HG03196 (cell line): ENCODE data around the gene TGM2.

Source experiments
- ATAC-seq: cut with Tn5 transposase; IDR thresholded peaks from one replicate; pipeline ENCODE4 v1.9.1; 2021; ENCODE audit not compliant: unreplicated experiment

TGM2 gene

DNA sequence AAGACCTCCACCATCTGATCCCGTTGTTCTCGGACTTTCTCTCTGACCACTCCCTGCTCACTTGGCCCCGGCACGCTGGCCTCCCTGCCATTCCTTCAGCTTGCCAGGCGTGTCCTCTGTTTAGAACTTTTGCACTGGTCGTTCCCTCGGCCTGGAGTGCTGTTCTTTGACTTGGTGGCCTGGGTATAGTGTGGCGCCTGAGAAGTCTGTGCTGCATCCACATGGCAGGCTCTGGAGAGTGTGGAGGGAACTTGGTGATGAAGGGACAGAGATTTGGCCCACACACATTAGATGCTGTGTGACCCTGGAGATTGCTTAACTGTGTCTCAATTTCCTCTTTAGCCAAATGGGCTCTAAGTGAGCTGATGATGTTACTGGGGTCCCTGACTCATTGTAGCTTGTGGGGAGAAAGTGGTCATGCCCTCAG lies 13.0 kb upstream of the TGM2 start:
- no peak for ATAC-seq

DNA sequence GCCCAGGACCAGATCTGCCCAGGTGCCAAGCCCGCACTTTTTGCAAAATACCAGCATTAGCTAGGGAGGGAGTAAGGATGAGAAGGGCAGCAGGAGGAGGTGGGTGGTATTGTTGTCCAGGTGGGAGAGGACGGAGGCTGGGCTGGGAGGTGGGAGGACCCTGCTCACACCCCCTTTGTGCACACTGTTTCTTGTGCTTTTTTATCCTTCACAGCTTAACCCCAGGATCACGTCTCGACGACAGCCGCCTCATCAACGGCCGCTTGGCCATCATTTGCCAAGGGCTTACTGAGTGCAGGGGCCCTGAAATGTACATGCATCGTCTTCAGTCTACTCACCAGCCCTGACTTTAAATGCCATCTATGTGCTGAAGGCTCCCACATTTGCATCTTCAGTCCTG lies 12.1 kb upstream of the TGM2 start:
- no peak for ATAC-seq

DNA sequence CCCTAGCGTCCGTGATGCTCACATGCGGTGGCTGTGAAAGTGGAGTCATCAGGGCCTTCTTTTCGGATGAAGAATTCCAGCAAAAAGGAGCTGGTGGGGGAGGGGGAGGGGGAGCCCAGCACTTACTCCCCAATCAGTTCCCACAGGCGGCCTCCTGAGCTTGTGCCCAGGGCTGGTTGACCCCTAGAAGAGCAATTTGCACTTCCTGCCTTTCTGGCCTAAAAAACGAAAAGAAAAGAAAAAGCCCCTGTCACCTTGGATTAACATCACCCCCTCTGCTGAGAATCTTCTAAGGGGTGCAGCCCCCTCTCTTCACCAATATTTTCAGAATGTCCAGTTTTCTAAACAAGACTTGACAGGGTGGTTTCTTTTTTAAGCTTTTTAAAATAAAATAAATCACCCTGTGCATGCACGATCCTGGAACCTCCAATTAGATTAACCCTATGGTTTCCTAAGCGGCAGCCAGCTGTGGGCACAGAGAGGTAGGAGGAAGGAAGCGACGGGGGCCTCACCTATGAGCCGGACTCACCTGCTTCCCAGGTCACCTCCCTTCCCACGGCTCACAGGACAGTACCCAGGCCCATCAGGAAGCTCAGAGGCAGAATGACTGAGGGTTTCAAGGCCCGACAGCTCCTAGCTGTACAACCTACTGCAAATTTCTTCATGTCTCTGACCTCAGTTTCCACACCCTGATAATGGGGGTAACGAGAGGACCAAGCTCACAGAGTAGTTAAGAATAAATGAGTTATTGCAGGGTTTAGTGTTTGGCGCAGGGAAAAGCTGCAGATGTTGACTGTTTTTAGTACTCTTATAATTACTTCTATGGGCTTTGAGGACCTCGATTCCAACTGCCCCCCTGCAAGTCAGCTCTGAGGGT lies 10.5 kb upstream of the TGM2 start:
- ATAC-seq, result no peak

DNA sequence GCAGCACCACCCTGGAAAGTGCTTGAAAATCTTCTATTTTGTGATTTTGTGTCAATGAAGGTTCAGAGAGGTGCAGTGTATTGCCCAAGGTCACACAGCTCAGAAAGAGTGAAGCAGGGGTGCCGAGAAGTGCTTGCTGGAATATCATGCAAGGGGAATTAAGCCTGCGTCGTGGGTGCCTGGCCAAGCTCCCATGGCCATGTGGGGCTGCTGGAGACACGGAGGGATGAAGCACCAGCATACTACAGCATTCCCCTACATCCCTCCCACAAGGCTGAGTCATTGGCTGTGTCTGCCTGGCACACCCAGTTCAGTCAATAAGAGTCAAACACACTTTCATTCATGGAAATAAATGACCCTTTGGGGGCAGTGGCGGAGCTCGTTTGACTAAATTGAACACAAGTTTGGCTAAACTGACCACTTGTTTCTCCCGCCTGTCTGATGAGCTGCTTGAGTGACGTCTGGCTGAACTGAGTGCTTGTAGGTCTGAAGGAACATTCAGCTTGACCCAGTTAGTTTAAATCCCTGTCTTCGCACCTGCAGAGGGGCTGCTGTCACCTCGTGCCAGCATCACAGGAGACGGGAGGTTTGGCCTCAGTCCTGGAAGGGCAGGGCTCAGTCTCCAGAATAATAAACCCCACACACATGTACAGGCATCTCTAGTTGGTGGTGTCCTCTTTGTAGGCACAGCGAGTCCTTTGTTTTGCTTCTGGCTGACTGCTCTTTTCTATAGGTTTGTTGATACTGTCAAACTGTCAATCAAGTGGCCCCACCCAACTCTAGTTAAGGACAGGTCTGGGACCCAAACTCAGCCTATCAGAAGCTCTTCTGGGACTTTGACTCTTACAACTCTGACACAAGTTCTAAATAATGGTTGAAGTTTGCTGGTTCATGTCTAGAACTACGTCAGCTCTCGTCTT lies 8.4 kb upstream of the TGM2 start:
- no peak for ATAC-seq

DNA sequence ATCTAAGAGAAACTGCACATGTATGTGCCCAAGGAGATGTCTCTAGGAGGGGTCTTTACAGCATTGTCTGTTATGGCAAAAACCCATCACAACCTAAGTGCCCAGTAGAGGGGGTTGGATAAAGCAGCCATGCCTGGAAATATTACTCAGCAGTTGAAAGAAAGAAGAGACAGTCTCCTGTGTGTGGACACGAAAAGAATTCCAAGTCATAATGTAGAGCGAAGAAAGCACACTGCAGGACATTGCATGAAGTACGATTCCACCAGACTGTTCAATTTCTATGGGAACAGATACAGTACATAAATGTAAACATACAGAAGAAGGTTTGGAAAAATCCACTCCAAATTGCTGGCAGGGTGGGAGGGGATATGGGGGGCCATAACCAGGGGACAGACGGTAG lies 7.3 kb upstream of the TGM2 start:
- ATAC-seq, result no peak

DNA sequence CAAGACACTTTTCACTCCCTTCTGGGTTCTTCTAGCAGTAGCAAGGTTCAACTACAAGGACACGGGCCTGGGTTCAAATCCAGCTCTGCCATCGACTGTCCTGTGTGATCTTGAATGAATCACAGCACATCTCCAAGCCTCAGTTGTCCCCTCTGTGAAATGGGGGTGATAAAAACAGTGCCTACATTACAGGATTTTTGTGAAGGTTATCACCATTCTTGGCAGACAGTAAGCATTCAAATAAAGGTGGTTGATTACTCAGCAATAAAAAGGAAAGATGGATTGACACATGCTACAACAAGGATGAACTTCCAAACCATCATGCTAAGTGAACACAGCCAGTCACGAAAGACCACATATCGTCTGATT lies 6.6 kb upstream of the TGM2 start:
- ATAC-seq, result no peak

DNA sequence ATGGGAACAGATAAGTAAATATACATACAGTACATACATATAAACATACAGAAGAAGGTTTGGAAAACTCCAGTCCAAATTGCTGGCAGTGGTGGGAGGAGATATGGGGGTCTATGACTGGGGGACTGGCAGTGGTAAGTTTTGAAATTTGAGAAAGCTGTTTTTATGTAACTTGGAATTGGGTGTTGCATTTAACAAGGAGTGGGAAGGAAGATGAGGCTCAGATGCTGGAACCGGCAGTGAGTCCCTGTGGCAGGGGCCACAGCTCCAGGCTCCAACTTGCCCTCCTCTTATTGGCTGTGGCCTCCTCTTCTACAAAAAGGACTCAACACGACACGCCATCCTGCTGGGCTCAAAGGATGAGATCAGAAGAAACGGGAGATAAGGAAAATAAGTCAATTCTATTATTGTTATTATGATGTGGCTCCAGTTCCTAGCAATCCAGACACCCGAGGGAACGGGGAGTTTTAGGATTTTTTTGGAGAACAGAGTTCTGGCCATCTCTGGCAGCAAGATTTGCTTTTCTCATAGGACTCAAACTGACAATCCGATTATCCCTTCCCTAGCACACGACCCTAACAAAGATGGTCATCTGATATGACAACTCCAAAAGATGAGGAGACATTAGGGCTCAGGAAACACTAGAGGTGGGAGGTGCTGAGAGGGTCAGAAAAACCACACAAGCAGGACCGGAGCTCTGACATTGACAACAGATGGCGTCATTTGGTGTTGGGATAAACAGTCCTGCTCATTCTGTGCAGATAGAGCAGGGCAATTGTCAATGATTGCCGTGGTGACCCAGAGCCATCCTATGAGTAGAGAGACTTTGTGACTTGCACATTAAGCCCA lies 6.0 kb upstream of the TGM2 start:
- no peak for ATAC-seq

DNA sequence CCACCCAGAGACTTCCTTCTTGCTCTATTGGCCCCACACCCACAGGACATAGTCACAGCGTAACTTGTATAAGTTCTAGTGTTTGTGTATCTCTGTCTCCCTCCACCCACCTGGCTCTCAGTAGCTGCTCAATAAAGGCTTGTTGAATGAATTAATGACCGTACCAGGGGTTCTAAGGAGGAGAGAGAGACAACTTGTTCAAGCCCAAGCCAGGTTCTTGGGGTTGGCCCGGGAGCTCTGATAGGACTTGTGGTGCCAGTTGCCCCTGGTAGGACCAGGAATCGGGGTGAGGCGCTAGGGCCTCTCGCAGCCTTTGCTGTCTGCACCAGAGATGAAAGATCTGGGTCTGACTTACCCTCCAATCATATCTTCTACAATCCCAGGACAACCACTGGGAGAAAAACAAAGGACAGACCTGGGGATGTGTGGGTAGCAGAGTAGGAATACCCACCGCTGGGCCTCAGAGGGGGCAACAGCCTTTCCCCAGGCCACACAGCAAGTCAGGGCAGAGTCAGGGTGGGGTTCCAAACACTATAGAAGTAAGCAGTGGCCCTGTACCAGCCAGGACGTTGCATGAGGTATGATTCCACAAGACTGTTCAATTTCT lies 5.3 kb upstream of the TGM2 start:
- ATAC-seq, result no peak

DNA sequence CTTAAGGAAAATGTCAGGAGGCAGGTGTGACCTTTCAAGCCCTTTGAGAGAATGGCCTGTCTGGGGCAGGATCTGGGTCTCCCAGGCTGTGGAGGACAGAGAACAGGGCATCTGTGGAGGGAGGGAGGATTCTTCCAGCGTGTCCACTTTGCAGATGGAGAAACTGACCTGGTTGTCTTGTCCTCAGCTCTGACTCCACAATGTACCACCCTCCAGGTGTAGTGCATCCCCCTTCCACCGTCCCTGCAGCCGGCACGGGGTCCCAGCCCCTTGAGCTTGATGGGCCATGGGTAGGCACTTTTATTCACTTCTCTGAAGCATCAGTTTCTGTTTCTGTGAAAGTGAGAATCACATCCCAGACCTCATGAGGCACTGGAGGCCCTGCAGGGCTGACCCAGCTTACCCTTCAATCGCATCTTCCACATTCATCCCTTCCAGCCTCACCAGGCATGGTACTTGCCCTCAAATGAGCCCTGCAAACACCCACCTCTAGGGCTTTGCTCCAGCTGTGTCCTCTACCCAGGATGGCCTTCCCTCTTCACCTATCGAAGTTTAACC lies 4.6 kb upstream of the TGM2 start:
- no peak for ATAC-seq

DNA sequence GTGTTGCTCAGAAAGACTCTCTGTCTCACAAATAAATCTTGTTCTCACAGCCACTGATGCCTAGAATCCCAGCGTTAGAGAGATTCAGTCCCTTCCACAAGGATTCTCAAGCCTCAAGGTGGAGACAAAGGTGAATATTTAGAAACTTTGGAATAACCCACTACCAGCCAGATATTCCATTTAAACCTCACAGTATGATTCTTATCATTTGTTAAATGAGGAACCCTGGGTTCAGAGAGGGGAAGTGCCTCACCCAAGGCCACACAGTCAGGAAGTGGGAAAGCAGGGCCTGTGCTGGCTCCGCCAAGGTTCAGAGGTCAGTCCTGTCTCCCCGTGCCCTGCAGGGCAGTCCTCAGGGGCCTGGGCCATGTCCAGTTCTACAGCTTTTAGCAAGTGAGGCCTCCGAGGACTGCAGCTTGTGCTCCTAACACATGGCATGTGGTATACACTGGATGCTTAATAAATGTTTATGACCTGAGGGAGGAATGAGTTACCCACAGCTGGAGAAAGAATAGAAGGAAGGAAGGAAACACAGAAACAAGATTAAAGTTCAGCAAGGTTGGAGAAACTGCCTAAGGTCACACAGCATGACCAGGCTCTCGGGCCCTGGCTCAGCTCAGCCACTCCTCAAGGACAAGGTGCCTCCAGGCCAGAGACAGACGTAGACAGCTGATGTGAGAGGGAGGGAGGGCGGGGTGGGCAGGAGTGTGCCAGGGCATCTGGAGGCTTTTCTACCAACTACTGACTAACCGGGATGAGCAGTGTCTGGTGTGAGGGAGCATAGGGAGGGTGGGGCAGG lies 3.9 kb upstream of the TGM2 start:
- ATAC-seq, result no peak

DNA sequence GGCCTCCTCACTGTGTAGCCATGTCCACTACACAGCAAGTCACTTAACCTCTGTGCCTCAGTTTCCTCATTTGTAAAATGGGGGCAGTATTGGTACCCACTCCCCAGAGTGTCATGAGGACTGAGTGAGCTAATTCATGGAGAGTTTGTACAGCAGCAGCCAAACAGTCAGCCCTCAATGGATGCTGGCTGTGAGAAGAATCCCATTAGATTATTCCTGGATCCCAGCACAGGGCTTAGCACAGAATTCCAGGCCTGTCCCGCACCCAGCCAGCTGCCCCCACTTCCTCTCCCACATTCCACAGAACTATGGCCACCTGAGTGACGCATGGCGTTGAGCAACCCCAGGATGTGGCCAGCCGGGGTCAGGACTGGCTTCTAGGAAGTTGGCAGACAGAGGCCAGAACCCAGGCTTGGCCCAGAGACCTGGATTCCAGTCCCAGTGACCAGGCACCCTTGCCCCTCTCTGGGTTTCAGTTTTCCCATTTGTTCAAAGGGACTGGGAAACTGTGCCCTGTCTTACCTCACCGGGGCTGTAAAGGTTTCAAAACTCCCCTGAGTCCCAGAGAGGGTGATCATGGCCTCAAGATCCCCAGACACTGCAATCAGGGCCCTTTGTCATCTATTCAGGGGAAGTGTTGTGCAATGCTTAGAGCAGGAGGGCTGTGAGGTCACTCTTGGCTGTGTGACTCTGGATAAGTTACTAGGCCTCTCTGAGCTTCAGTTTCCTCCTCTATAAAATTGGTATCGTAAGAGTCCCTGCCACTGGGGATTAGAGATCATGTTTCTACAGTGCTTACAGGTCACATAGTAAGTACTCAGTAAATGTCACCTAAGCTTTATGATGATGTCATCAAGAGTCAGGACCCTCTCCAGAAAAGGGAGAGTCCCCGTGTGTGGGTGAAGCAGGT lies 3.0 kb upstream of the TGM2 start:
- ATAC-seq, result no peak

DNA sequence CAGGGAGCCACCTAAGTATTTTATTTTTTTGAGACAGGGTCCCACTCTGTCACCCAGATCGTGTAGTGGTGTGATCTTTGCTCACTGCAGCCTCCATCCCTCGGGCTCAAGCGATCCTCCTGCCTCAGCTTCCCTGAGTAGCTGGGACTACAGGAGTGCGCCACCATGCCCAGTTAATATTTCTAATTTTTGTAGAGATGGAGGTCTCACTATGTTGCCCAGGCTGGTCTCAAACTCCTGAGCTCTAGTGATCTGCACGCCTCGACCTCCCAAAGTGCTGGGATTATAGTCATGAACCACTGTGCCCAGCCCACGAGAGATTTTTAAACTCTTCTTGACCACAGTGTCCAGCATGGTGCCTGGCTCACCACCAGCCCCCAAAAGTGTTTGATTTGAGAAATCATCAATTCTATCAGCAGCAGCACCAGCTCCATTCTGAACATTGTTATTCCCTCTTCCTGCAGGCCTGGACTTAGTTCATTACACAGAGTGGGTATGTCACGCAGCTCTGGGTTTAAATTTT lies 2.3 kb upstream of the TGM2 start:
- no peak for ATAC-seq

DNA sequence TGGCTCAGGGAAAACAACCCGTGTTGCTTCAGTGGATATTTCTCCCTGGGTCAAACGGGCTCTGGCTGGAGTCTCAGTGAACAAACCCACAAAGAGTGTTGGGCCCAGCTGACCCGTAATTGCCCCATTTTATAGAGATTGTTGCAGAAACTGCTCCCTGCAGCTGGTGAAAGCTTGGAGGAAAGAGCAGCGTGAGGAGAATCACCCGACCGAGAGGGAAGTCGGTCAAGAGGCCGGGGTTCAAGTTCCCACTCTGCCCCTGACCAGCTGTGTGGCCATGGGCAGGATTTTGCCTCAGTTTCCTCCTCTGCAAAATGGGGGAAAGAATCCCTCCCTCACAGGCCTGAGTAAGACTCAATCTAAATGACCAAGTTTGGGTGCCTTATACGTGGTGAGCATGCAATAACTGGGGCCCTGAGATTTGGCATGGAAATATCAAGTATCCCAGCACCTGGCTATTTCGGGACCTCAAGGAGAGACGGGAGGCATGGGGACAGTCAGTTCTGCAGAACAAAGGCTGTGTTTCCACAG lies 1.7 kb upstream of the TGM2 start:
- ATAC-seq, result no peak

DNA sequence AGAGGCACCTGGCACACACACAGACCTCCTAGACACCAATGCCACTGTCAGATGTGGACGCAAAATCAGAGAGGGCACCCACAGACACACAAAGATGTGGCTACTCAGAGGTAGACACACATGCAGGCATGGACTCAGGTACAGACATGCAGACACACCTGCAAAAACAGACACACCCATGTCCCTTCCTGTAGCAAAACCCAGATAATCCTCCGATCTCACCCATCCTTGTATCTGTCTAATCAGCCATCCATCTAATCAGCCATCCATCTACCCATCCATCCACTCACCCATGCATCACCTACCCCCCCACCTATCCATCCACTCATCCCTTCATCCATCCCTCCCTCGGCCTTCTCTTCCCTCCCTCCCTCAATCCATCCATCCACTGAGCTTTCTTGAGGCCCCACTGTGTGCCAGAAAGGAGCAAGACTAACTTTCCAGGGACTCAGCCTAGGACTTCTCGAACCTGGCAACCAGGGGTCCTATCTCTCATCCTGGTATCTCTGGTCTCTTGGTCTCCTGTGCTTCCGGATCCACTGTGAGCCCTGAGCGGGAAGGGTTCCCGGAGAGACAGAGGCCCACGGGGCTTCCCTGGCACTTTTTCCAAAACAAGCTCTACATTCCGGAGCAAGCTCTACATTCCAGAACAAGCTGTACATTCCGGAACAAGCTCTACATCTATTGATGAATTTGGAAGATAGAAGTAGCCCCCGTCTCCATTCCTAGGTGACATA lies 1.1 kb upstream of the TGM2 start:
- ATAC-seq, result no peak

DNA sequence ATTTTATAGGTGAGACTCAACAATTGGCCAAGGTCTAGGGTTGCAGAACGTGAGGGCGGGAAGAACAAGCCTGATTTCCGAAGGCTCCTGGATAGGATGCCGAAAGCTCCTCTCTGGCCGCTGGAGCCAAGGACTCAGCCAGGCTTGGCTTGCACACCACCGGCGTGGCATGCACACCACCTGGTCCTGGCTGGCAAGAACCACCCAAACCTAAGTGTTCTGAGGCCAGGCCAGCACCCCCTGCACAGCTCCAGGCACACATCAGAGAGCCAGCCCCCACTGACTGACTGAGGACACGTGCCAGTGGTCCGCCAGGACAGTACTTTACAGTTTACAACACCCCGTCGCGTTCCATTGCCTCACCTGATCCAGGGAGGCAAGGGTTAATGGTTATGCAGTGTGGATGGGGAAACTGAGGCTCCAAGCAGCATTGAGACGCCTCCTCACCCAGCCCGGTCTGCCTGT lies 414 bp downstream of the TGM2 start:
- no peak for ATAC-seq

DNA sequence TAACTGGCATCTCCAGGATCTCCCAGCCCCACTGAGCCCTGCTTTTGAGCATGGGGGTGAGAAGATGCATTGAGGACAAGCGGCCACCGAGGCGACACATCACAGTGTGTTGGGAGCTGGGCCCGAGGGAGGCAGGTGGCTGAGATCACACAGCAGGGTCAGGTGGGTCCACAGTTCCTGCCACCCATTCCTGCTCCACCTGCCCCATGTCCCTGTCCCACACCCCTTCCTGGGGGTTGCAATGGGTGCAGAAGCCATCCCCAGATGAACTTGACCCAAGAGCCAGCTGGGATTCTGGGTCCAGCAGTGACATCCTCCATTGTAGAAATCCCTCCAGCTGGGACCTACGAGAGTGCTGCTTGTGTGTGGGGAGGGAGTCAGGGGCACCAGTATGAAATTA lies 1.0 kb downstream of the TGM2 start:
- ATAC-seq, result no peak
